Measurements from ENCODE around the gene ELP1.
"Not testable (repeated sequence)": the region's sequence is repeated elsewhere in the genome, so short reads cannot be mapped to it uniquely, and the experiment has no call there.

The ELP1 gene

DNA sequence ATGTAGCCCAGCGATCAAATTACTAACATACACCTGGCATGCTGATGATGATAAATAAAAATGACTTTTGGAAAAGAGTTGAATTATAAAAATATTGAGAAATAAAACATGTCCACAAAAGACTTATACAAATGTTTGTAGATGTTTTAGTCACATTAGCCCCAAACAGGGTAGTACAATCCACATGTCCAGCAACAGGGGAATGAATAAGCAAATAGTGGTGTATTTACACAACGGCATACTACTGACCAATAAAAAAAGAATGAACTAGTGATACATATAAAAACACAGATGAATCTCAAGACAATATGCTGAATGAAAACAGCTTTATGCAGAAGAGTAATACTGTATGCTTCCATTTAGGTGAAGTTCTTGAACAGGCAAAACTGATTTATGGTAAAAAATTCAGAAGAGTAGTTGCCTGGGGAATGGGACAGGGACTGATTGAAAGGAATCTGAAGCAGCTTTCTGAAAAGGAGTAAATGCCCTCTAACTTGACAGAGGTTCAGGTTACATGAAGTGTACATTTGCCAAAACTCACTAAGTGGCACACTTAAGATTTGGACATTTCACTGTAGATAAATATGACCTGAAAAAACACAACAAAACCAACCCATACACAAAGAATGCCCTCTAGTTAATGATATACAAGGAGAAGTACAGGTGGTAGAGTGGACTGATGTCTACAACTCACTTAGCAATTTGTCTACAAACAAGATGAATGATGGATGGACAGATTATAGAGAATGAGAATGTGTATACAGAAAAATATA lies 36.4 kb downstream of the ELP1 start:
- no peak for TF ChIP-seq CTCF (conservative IDR thresholded peaks at IDR 0.05; ENCODE audit: low read depth, low read length)
- no peak for DNase-seq (ENCODE audit: low read depth)
- no peak overlapping the region for H3K4me3 ChIP-seq (ENCODE audit: low read depth, low read length)

DNA sequence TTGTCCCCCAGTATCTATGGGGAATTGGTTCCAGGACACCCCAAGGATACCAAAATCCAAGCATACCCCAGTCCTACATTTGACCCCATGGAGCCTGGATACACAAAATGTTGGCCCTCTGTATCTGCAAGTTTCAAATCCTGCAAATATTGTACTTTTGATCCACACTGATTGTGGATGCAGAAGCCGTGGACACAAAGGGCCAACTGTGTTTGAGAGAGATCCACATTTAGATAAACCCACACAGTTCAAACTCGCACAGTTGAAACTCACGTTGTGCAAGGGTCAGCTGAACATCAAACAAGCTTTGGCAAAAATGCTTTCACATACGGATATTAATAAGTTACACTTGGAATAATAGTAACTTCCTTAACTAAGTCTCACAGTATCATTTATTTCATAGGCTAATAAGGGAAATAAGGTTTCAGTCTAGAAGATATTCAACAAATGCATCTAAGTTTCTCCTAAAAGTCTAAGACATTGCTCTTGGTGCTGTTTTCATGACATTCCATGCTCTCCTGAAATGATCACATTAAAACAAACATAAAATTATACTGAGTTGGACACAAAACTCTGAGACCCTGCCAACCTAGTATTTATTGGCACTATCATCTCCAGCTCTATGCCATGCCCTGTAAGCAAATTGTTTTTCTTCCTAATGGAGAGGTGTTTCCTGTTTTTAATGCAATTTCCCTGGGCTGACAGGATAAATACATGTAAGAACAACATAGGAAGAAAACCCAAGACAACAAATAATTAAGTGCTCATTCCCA lies 39.5 kb downstream of the ELP1 start:
- H3K4me3 ChIP-seq (ENCODE audit: low read depth, low read length) = no peak overlapping the region
- DNase-seq (ENCODE audit: low read depth) = no peak
- no peak for TF ChIP-seq CTCF (conservative IDR thresholded peaks at IDR 0.05; ENCODE audit: low read depth, low read length)

- peak; percentile 53 for TF ChIP-seq CTCF (conservative IDR thresholded peaks at IDR 0.05; ENCODE audit: low read depth, low read length)
- DNase-seq (ENCODE audit: low read depth) = peak; percentile 78
- no peak overlapping the region for H3K4me3 ChIP-seq (ENCODE audit: low read depth, low read length)
Measured at GRCh38 chr9:108889649-108890067, 44.3 kb downstream of the ELP1 start.

GRCh38 chr9:108886594-108887271 lies 47.2 kb downstream of the ELP1 start:
- H3K4me3 ChIP-seq (ENCODE audit: low read depth, low read length); DNase-seq (ENCODE audit: low read depth): not testable (repeated sequence)

DNA sequence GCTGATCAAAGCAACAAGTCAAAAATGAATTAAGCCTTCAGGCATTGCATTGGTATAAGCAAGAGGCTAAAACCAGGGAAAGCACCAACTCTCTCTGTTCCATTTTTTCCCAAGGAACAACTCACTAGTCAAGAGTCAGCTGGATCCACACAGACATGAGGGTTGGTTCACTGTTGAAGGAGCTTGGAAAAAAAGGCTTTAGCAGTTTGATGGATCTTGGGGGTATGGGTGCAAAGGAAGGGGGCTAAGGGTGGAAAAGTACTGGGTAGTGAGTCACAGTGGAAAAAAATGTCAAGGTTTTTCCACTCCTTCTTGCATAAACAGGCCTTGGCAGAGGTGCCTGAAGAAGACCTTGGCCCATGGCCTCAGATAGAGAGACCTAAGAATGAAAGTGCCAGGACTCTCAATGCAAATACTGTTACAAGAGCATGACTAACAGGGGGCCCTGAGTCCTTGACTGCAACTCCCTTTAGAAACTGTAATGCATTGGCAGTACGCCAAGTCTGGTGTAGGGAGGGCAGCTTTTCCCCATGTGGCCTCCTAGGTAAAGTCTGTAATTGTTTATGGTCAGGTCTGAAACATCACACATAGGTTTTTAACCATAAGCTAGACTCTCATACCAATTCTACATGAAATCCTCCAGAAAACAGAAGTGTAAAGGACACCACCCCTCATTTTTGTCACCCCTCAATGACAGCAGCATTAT lies 48.1 kb downstream of the ELP1 start:
- DNase-seq (ENCODE audit: low read depth) = peak; percentile 93
- no peak overlapping the region for H3K4me3 ChIP-seq (ENCODE audit: low read depth, low read length)
- TF ChIP-seq CTCF (conservative IDR thresholded peaks at IDR 0.05; ENCODE audit: low read depth, low read length) = no peak

DNA sequence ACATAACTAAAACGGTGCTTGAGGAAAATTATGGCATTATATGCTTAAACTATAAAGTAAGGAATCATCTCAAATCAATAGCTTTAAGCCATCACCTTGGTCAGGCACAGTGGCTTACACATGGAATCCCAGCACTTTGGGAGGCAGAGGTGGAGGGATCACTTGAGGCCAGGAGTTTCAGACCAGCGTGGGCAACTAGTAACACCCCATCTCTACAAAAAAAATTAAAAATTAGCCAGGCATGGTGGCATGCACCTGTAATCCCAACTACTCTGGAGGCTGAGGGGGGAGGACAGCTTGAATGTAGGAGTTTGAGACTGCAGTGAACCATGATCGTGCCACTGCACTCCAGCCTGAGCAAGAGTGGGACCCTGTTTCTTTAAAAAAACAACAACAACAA lies 49.2 kb downstream of the ELP1 start:
- TF ChIP-seq CTCF (conservative IDR thresholded peaks at IDR 0.05; ENCODE audit: low read depth, low read length) = no peak
- DNase-seq (ENCODE audit: low read depth) = no peak
- no peak overlapping the region for H3K4me3 ChIP-seq (ENCODE audit: low read depth, low read length)

- no peak for DNase-seq (ENCODE audit: low read depth)
- TF ChIP-seq CTCF (conservative IDR thresholded peaks at IDR 0.05; ENCODE audit: low read depth, low read length) = no peak
- no peak overlapping the region for H3K4me3 ChIP-seq (ENCODE audit: low read depth, low read length)
Measured at GRCh38 chr9:108883085-108883484, 50.8 kb downstream of the ELP1 start.

Measured in choroid plexus epithelial cell (primary cell).